Measurements from ENCODE around the gene TMX2. TPM values are rescaled to one million over a fixed set of nuclear protein-coding genes. Genes with fewer than 3 reads are reported as not detected.

Gene TMX2
- total and polyA plus RNA-seq, 9 of the 15 experiments (the other 6 are each of a cell fraction or from before 2014, with no cell fraction given): 176 to 433 (median 227) TPM

- TF ChIP-seq PTRF (tag; IDR thresholded peaks at IDR 0.05) (no peak), PRMT5 (CRISPR knock-in tag; IDR thresholded peaks at IDR 0.05) (no peak), XRCC3 (IDR thresholded peaks at IDR 0.05) (no peak), HCFC1 (IDR thresholded peaks at IDR 0.05; ENCODE audit: low read depth, low read length) (peak; percentile 65; the same call in 1 of the 2 replicates), POLR2H (tag; IDR thresholded peaks at IDR 0.05; ENCODE audit: low read depth) (0 out of 2 replicates have a peak, but pooled peaks have one; percentile 4), BRCA1 (IDR thresholded peaks at IDR 0.05) (no peak), BRCA1 (CRISPR knock-in tag; IDR thresholded peaks at IDR 0.05) (no peak), ETS1 (conservative IDR thresholded peaks at IDR 0.05; ENCODE audit: control insufficient read depth, low read depth, low read length) (peak; percentile 75; the same call in 1 of the 2 replicates), CBX1 (IDR thresholded peaks at IDR 0.05; ENCODE audit: low read depth) (peak; percentile 86; the same call in 1 of the 2 replicates), MAX (CRISPR knock-in tag; IDR thresholded peaks at IDR 0.05) (peak; percentile 85), NUFIP1 (IDR thresholded peaks at IDR 0.05; ENCODE audit: partially characterized antibody) (no peak), E2F5 (CRISPR knock-in tag; IDR thresholded peaks at IDR 0.05) (peak; percentile 92; the same call in 1 of the 2 replicates), RFX5 (IDR thresholded peaks at IDR 0.05; ENCODE audit: low read depth, low read length) (0 out of 2 replicates have a peak, but pooled peaks have one; percentile 4), RUNX1 (IDR thresholded peaks at IDR 0.05; ENCODE audit: low read depth) (no peak), ZNF41 (CRISPR knock-in tag; conservative IDR thresholded peaks at IDR 0.05) (no peak), ZBTB43 (CRISPR knock-in tag; IDR thresholded peaks at IDR 0.05) (no peak), KLF16 (IDR thresholded peaks at IDR 0.05) (no peak), CBFA2T3 (IDR thresholded peaks at IDR 0.05) (no peak), ZNF217 (CRISPR knock-in tag; IDR thresholded peaks at IDR 0.05) (no peak), ZNF57 (CRISPR knock-in tag; IDR thresholded peaks at IDR 0.05) (no peak), ZNF717 (CRISPR knock-in tag; IDR thresholded peaks at IDR 0.05) (no peak), EHMT2 (IDR thresholded peaks at IDR 0.05) (no peak), SMARCA4 (IDR thresholded peaks at IDR 0.05) (no peak), SREBF1 (IDR thresholded peaks at IDR 0.05; ENCODE audit: borderline replicate concordance, low read depth, low read length) (no peak), U2AF1 (optimal IDR thresholded peaks at IDR 0.05; ENCODE audit: low read depth, low read length) (no peak), ZNF583 (CRISPR knock-in tag; IDR thresholded peaks at IDR 0.05) (no peak), BCOR (IDR thresholded peaks at IDR 0.05) (no peak), DLX4 (CRISPR knock-in tag; IDR thresholded peaks at IDR 0.05) (no peak), ZNF695 (CRISPR knock-in tag; IDR thresholded peaks at IDR 0.05) (no peak), U2AF2 (optimal IDR thresholded peaks at IDR 0.05; ENCODE audit: low read depth, low read length) (no peak)
Observed at GRCh38 chr11:57667736-57668433, 44.5 kb upstream of the TMX2 start, which contains the start of gene ZDHHC5 (continued).
